Sigmoid colon (tissue), 7 donors: ENCODE measurements around the gene SLC22A31. TPM values are rescaled to one million over a fixed set of nuclear protein-coding genes. Genes with fewer than 3 reads are reported as not detected.
A peak's percentile ranks its signal among the peaks of the same experiment; 100 is the strongest.
"Not testable (repeated sequence)": the region's sequence is repeated elsewhere in the genome, so short reads cannot be mapped to it uniquely, and the experiment has no call there.

ENCODE experiments used
- DNase-seq: peaks from one replicate; pipeline ENCODE4 v3.0.0-alpha.2; 2019
- H3K27ac ChIP-seq, 4 donors: fragments of 200-600 bp; sonication (generic); one replicate each; pipeline ENCODE4 v1.5.1; 2016 to 2019; ENCODE audit warnings: mild to moderate bottlenecking in 1 of 4
- H3K27me3 ChIP-seq, 3 donors: fragments of 200-600 bp; sonication (generic); one replicate each; pipeline ENCODE4 v1.5.1; 2019; ENCODE audit warnings: mild to moderate bottlenecking in 1 of 3
- H3K36me3 ChIP-seq, 4 donors: fragments of 200-600 bp; sonication (generic); one replicate each; pipeline ENCODE4 v1.5.1; 2016 to 2019
- H3K4me1 ChIP-seq, 4 donors: fragments of 200-600 bp; sonication (generic); one replicate each; pipeline ENCODE4 v1.5.1; 2017 to 2019
- H3K4me3 ChIP-seq, 4 donors: fragments of 200-600 bp; sonication (generic); one replicate each; pipeline ENCODE4 v1.5.1; 2017 to 2019; ENCODE audit warnings: mild to moderate bottlenecking in 2 of 4, moderate library complexity in 1 of 4
- H3K9me3 ChIP-seq, 4 donors: fragments of 200-600 bp in 3 of 4; sonication (generic) in 3 of 4; one replicate each; pipeline versions ENCODE4 v1.5.1 to v1.6.1; 2013 to 2019
- CTCF ChIP-seq, 4 experiments: fragments of 450-650 bp in 3 of 4; fragments of 200-600 bp in 1 of 4; IDR thresholded peaks; one replicate each; pipeline ENCODE4 v1.5.1; 2016 to 2019; ENCODE audit warnings: antibody characterized with exemption in 4 of 4, mild to moderate bottlenecking in 3 of 4, moderate library complexity in 2 of 4
- EP300 ChIP-seq, 4 donors: sonication (generic); formaldehyde crosslinking; IDR thresholded peaks; one replicate each; pipeline ENCODE4 v1.6.1; 2017; ENCODE audit warnings: antibody characterized with exemption in 4 of 4
- POLR2A ChIP-seq, 2 donors: fragments of 450-650 bp; IDR thresholded peaks; one replicate each; pipeline ENCODE4 v1.6.1; 2016; ENCODE audit warnings: antibody characterized with exemption in 2 of 2, mild to moderate bottlenecking in 2 of 2, moderate library complexity in 2 of 2
- POLR2AphosphoS5 ChIP-seq, 4 donors: sonication (generic); formaldehyde crosslinking; IDR thresholded peaks; one replicate each; pipeline ENCODE4 v1.6.1; 2017; ENCODE audit warnings: antibody characterized with exemption in 4 of 4
- WGBS, 2 donors: extraction: QIAGEN DNeasy Blood & Tissue Kit; methylation state at CpG; one replicate each; pipeline ENCODE4 v1.1.7; 2013; 5-methylcytosine and 5-hydroxymethylcytosine counted together
- intact Hi-C: fragments of 100-400 bp; cut with DNase I; formaldehyde crosslinking; loops from one replicate; pipeline ENCODE4 v1.15.1; 2023
- polyA plus RNA-seq, 3 donors: library from polyadenylated mRNA; stranded (reverse); fragments of 200-250 nt; gene quantifications; one replicate each; pipeline ENCODE4 v1.2.3, GENCODE V29; 2013
- total RNA-seq, 4 donors: library from RNA; depleted of rRNA; stranded (reverse); fragments of >200 nt; gene quantifications; one replicate each; pipeline ENCODE4 v1.1.0, GENCODE V29; 2016
- donor health status: healthy with polysubstance abuse.
- donor health status: Bipolar disorder and iron deficiency.
- donor health status: healthy.

Gene SLC22A31
- total and polyA plus RNA-seq, 7 donors, result 0.87 TPM; not detected in 6

- Histone ChIP-seq H3K4me3 (no peak overlapping the region), H3K36me3 (no peaks in the 10 kb centered on the region), H3K27ac (no peak overlapping the region), H3K4me1 (peaks cover 0 to 18% (median 13%) of the 10 kb centered on the region in 4 donors), H3K27me3 (peaks cover 11 to 38% (median 36%) of the 10 kb centered on the region in 3 donors), H3K9me3 (no peaks in the 10 kb centered on the region)
- intact Hi-C loops, result no loop called here
- no peak for TF ChIP-seq CTCF (IDR thresholded peaks at IDR 0.05)
- TF ChIP-seq POLR2AphosphoS5 (IDR thresholded peaks at IDR 0.05), result no peak
- no peak for TF ChIP-seq POLR2A (IDR thresholded peaks at IDR 0.05)
- TF ChIP-seq EP300 (IDR thresholded peaks at IDR 0.05), result no peak
- WGBS, 2 donors, result 73 to 79% methylated on average over 38 of the region's 38 CpGs
- no peak for DNase-seq
Measured at GRCh38 chr16:89193576-89194293, 6.6 kb downstream of the SLC22A31 start.

GRCh38 chr16:89192956-89193575 is 7.3 kb downstream of the SLC22A31 start:
- DNase-seq, result no peak
- Histone ChIP-seq H3K9me3 (no peaks in the 10 kb centered on the region), H3K4me1 (peaks cover 0 to 18% (median 13%) of the 10 kb centered on the region in 4 donors), H3K4me3 (no peak overlapping the region), H3K27me3 (peaks cover 7 to 31% (median 29%) of the 10 kb centered on the region in 3 donors), H3K27ac (no peak overlapping the region), H3K36me3 (no peaks in the 10 kb centered on the region)
- WGBS, 2 donors, result 10 to 16% methylated on average over 39 of the region's 39 CpGs
- TF ChIP-seq POLR2A (IDR thresholded peaks at IDR 0.05) (no peak), CTCF (IDR thresholded peaks at IDR 0.05) (no peak), EP300 (IDR thresholded peaks at IDR 0.05) (no peak), POLR2AphosphoS5 (IDR thresholded peaks at IDR 0.05) (no peak)
- intact Hi-C loops, result no loop called here

GRCh38 chr16:89192186-89192955 is 8.0 kb downstream of the SLC22A31 start:
- H3K27ac ChIP-seq, H3K9me3 ChIP-seq, intact Hi-C loops, DNase-seq, H3K36me3 ChIP-seq: not testable (repeated sequence)
- peaks cover 0 to 18% (median 13%) of the 10 kb centered on the region in 4 donors for H3K4me1 ChIP-seq
- H3K4me3 ChIP-seq, result peak overlapping the region; percentile 18 to 48 (median 40)
- 2 to 4% methylated on average over 63 of the region's 63 CpGs for WGBS, 2 donors
- H3K27me3 ChIP-seq, result peaks cover 7 to 28% (median 26%) of the 10 kb centered on the region in 3 donors

- Histone ChIP-seq H3K27me3 (peaks cover 7 to 28% (median 26%) of the 10 kb centered on the region in 3 donors), H3K27ac (no peak overlapping the region), H3K4me1 (peaks cover 0 to 18% (median 13%) of the 10 kb centered on the region in 4 donors), H3K9me3 (no peaks in the 10 kb centered on the region), H3K36me3 (no peaks in the 10 kb centered on the region), H3K4me3 (peak overlapping the region; percentile 18 to 48 (median 40))
- intact Hi-C loops, result no loop called here
- DNase-seq, result no peak
- 4 to 6% methylated on average over 19 of the region's 19 CpGs for WGBS, 2 donors
- TF ChIP-seq CTCF (IDR thresholded peaks at IDR 0.05) (no peak), POLR2AphosphoS5 (IDR thresholded peaks at IDR 0.05) (no peak), POLR2A (IDR thresholded peaks at IDR 0.05) (no peak), EP300 (IDR thresholded peaks at IDR 0.05) (no peak)
Measured at GRCh38 chr16:89191901-89192185, 8.5 kb downstream of the SLC22A31 start.
